ENCODE data around the gene ASAP3. TPM values are rescaled to one million over a fixed set of nuclear protein-coding genes. Genes with fewer than 3 reads are reported as not detected.

ASAP3 gene
- total RNA-seq, 2 donors from 2014 or later = 0.95 to 0.98 TPM

DNA sequence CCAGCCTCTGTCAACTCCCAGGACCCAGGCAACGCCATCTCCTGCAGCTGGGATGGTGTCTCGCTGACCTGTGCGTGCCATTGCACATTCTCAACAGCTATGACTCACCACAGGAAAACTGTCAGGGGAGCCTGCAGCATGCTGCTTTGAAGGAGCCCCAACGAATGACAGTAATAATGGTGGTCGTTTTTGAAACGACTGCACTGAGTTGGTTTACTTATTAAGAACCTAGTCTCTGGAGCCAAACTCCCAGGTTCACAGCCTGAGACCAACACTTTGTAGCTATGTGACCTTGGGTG, 81.0 kb downstream of the ASAP3 start:
- Mint-ChIP-seq H3K9me3 (no peaks in the 10 kb centered on the region), H3K27ac (peak overlapping the region in 1 of 2 donors; percentile 2), H3K36me3 (no peaks in the 10 kb centered on the region)
- no peak for ATAC-seq
- no peak for DNase-seq (ENCODE audit: low spot score in 2 of 2)

GRCh38 chr1:23402286-23403037, 81.5 kb downstream of the ASAP3 start:
- H3K27ac Mint-ChIP-seq = peak overlapping the region in 1 of 2 donors; percentile 2

DNA sequence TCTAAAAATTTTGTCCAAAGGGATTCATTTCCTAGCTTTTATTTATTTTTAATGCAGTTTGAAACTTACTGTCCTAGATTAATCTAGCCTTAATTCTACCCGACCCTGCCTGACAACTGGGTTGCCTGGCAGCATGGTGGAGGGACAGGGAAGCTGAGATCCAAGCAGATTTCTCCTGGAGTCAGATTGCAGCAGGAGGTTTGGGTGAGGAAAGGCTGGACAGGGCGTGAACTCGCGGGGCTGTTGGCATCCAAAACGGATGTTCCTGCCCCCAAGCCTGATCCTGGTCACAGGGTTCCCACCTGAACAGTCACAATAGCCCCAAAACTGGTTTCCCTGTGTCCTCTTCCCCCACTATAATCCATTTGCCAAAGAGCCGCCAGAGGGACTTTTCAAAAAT, 82.7 kb downstream of the ASAP3 start:
- Mint-ChIP-seq H3K9me3 (no peaks in the 10 kb centered on the region), H3K36me3 (no peaks in the 10 kb centered on the region)
- ATAC-seq = no peak

More at GRCh38 chr1:23402286-23403037, 81.5 kb downstream of the ASAP3 start:
- no peak for ATAC-seq
- no peaks in the 10 kb centered on the region for H3K36me3 Mint-ChIP-seq
- no peak for DNase-seq (ENCODE audit: low spot score in 2 of 2)
- no peaks in the 10 kb centered on the region for H3K9me3 Mint-ChIP-seq

DNA sequence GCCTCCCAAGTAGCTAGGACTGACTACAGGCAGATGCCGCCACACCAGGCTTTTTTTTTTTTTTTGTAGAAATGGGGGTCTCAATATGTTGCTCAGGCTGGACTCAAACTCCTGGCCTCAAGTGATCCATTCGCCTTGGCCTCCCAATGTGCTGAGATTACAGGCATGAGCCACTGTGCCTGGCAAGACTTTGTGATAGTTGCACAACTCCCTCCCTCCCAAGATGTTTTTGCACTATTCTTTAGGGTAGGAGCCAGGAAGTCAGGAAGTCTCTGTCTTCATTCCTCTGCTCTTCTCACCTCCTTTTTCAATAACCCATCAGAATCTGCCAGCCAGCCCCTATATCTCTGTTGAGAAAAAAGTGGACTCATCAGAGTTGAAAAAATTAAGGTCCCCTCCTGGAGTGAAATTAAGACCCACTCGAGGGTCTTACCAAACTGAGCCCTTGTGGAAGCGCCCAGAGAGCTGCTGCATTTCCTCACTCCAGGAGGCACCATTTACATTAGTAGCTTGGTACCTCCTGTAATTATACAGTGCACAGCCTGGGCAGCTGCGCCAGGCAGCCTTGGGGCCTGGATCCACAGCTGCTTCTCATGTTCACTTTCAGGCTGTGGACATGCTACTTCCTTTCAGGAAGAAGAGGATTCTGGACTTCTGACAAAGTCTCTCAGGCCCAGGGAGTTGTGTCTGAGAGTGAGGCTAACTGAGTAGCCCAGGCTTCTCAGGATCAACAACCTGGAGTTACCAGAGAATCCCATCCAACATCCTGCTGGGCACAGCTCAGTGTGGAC, 83.5 kb downstream of the ASAP3 start:
- Mint-ChIP-seq H3K9me3 (no peaks in the 10 kb centered on the region), H3K36me3 (no peaks in the 10 kb centered on the region), H3K27ac (no peak overlapping the region)
- DNase-seq (ENCODE audit: low spot score in 2 of 2) (no peak), ATAC-seq (no peak)

More for the DNA sequence above, 82.7 kb downstream of the ASAP3 start:
- DNase-seq (ENCODE audit: low spot score in 2 of 2) = no peak
- no peak overlapping the region for H3K27ac Mint-ChIP-seq

GRCh38 chr1:23399229-23399628, 84.8 kb downstream of the ASAP3 start:
- no peak overlapping the region for H3K27ac Mint-ChIP-seq
- no peak for ATAC-seq

DNA sequence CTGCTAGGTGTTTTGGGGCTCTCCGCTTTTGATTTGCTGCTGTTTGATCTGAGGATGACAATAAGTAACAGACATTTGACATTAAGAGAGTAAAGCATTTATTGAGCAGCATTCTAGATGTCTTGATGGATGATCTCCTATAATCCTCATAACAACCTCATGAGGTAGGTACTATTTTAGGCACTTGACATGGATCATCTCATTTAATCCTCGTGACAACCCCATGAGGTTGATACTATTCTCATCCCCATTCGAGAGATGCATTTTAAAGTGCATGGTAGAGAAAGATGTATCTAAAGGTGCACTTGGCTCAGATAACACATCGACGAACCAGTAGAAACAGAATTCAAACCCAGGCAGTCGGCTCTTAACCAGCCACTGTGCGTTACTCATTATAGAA, 86.1 kb downstream of the ASAP3 start:
- ATAC-seq (no peak), DNase-seq (ENCODE audit: low spot score in 2 of 2) (no peak)
- no peak overlapping the region for H3K27ac Mint-ChIP-seq
- H3K36me3 Mint-ChIP-seq = no peaks in the 10 kb centered on the region
- H3K9me3 Mint-ChIP-seq = no peaks in the 10 kb centered on the region

More at GRCh38 chr1:23399229-23399628, 84.8 kb downstream of the ASAP3 start:
- H3K36me3 Mint-ChIP-seq = no peaks in the 10 kb centered on the region
- H3K9me3 Mint-ChIP-seq = no peaks in the 10 kb centered on the region
- DNase-seq (ENCODE audit: low spot score in 2 of 2) = no peak

DNA sequence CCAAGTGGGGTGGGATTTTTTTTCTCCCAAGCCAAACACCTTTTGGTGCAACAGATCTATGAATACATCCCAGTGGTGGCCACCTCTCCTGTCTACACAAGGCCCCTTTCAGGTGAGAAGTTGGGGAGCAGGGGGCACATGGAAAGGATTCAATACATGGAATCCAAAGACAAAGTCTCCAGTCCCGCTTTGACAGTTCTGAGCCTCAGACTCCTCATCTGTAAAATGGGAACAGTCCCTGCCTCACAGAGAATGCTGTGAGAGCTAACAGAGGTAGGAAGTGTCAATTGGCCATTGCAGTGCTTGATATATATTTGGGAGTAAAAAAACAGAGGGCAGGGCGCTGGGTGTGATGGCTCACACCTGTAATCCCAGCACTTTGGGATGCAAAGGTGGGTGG, 87.6 kb downstream of the ASAP3 start:
- no peak for ATAC-seq
- Mint-ChIP-seq H3K27ac (no peak overlapping the region), H3K9me3 (no peaks in the 10 kb centered on the region), H3K36me3 (no peaks in the 10 kb centered on the region)
- DNase-seq (ENCODE audit: low spot score in 2 of 2) = no peak

- peak overlapping the region in 1 of 2 donors; percentile 35 for H3K27ac Mint-ChIP-seq
- H3K9me3 Mint-ChIP-seq = no peaks in the 10 kb centered on the region
- ATAC-seq (peak in 1 of 2 donors; percentile 32), DNase-seq (ENCODE audit: low spot score in 2 of 2) (no peak)
- H3K36me3 Mint-ChIP-seq = no peaks in the 10 kb centered on the region
Measured at GRCh38 chr1:23395849-23396248, 88.1 kb downstream of the ASAP3 start.

- no peaks in the 10 kb centered on the region for H3K36me3 Mint-ChIP-seq
- no peaks in the 10 kb centered on the region for H3K9me3 Mint-ChIP-seq
- peak overlapping the region in 1 of 2 donors; percentile 35 for H3K27ac Mint-ChIP-seq
- DNase-seq (ENCODE audit: low spot score in 2 of 2) (no peak), ATAC-seq (no peak)
Measured at GRCh38 chr1:23395154-23395724, 88.7 kb downstream of the ASAP3 start.

- ATAC-seq (no peak), DNase-seq (ENCODE audit: low spot score in 2 of 2) (no peak)
- Mint-ChIP-seq H3K36me3 (no peaks in the 10 kb centered on the region), H3K27ac (no peak overlapping the region), H3K9me3 (no peaks in the 10 kb centered on the region)
Measured at GRCh38 chr1:23394684-23395083, 89.3 kb downstream of the ASAP3 start.

GRCh38 chr1:23394181-23394580, 89.8 kb downstream of the ASAP3 start:
- Mint-ChIP-seq H3K27ac (no peak overlapping the region), H3K36me3 (no peaks in the 10 kb centered on the region), H3K9me3 (no peaks in the 10 kb centered on the region)
- no peak for DNase-seq (ENCODE audit: low spot score in 2 of 2)
- ATAC-seq = no peak

- H3K27ac Mint-ChIP-seq = no peak overlapping the region
- H3K9me3 Mint-ChIP-seq = no peaks in the 10 kb centered on the region
- ATAC-seq (no peak), DNase-seq (ENCODE audit: low spot score in 2 of 2) (no peak)
- no peaks in the 10 kb centered on the region for H3K36me3 Mint-ChIP-seq
Measured at GRCh38 chr1:23393706-23394105, 90.3 kb downstream of the ASAP3 start.

GRCh38 chr1:23392125-23392855, 91.7 kb downstream of the ASAP3 start:
- Mint-ChIP-seq H3K9me3 (no peaks in the 10 kb centered on the region), H3K27ac (no peak overlapping the region), H3K36me3 (no peaks in the 10 kb centered on the region)
- no peak for ATAC-seq
- DNase-seq (ENCODE audit: low spot score in 2 of 2) = no peak

- Mint-ChIP-seq H3K9me3 (no peaks in the 10 kb centered on the region), H3K36me3 (no peaks in the 10 kb centered on the region), H3K27ac (no peak overlapping the region)
- no peak for DNase-seq (ENCODE audit: low spot score in 2 of 2)
- no peak for ATAC-seq
Measured at GRCh38 chr1:23389837-23390321, 94.1 kb downstream of the ASAP3 start.

GRCh38 chr1:23387494-23387893, 96.5 kb downstream of the ASAP3 start:
- Mint-ChIP-seq H3K36me3 (no peaks in the 10 kb centered on the region), H3K9me3 (no peaks in the 10 kb centered on the region), H3K27ac (no peak overlapping the region)
- ATAC-seq (no peak), DNase-seq (ENCODE audit: low spot score in 2 of 2) (no peak)

- ATAC-seq (no peak), DNase-seq (ENCODE audit: low spot score in 2 of 2) (no peak)
- H3K36me3 Mint-ChIP-seq = no peaks in the 10 kb centered on the region
- H3K27ac Mint-ChIP-seq = no peak overlapping the region
- no peaks in the 10 kb centered on the region for H3K9me3 Mint-ChIP-seq
Measured at GRCh38 chr1:23385119-23385621, 98.8 kb downstream of the ASAP3 start.

Data from activated naive CD4-positive, alpha-beta T cell treated with anti-CD3 and anti-CD28 coated beads, Interleukin-2, amount 50 U/mL, for 72 hours (primary cell).